Neutrophil (primary cell): ENCODE measurements around the gene TGM5.

Source experiments
- H3K27ac ChIP-seq: fragments of 200-600 bp; sonication (generic); 2 replicates; pipeline ENCODE4 v1.5.1; 2016; ENCODE audit warnings: mild to moderate bottlenecking, moderate library complexity
- H3K27me3 ChIP-seq: fragments of 200-600 bp; sonication (generic); 2 replicates; pipeline ENCODE4 v1.6.0; 2016; ENCODE audit warnings: mild to moderate bottlenecking
- H3K36me3 ChIP-seq: fragments of 200-600 bp; sonication (generic); 2 replicates; pipeline ENCODE4 v1.5.1; 2017
- H3K4me1 ChIP-seq, 2 experiments: fragments of 200-600 bp in 1 of 2; sonication (generic) in 1 of 2; 1 replicate in 1 of 2; 2 replicates in 1 of 2; pipeline versions ENCODE4 v1.5.1 to v1.6.1; 2013 to 2016; ENCODE audit warnings: low read depth in 1 of 2, low read length in 1 of 2, mild to moderate bottlenecking in 1 of 2, moderate library complexity in 1 of 2; ENCODE audit not compliant: control insufficient read depth in 1 of 2, insufficient read depth in 1 of 2
- H3K4me3 ChIP-seq, 2 experiments: fragments of 200-600 bp in 1 of 2; sonication (generic) in 1 of 2; 1 replicate in 1 of 2; 2 replicates in 1 of 2; pipeline ENCODE4 v1.5.1; 2013 to 2016; ENCODE audit warnings: low read depth in 1 of 2, low read length in 1 of 2, mild to moderate bottlenecking in 1 of 2, moderate library complexity in 1 of 2
- H3K9me3 ChIP-seq: fragments of 200-600 bp; sonication (generic); 2 replicates; pipeline ENCODE4 v1.5.1; 2016
- CTCF ChIP-seq: fragments of 200-600 bp; sonication (generic); IDR thresholded peaks from 2 replicates; pipeline ENCODE4 v1.5.1; 2016; ENCODE audit warnings: antibody characterized with exemption

The TGM5 gene

GRCh38 chr15:43237842-43238470 is 28.8 kb downstream of the TGM5 start:
- Histone ChIP-seq H3K27me3 (no peaks in the 10 kb centered on the region), H3K27ac (peak overlapping the region; percentile 73), H3K9me3 (no peaks in the 10 kb centered on the region), H3K36me3 (no peaks in the 10 kb centered on the region), H3K4me3 (no peak overlapping the region), H3K4me1 (peaks cover 20 to 22% of the 10 kb centered on the region in 2 experiments)
- TF ChIP-seq CTCF, result no peak

- H3K4me1 ChIP-seq, result peaks cover 20 to 25% of the 10 kb centered on the region in 2 experiments
- TF ChIP-seq CTCF, result no peak
- no peaks in the 10 kb centered on the region for H3K36me3 ChIP-seq
- H3K4me3 ChIP-seq, result no peak overlapping the region
- no peaks in the 10 kb centered on the region for H3K9me3 ChIP-seq
- no peaks in the 10 kb centered on the region for H3K27me3 ChIP-seq
- no peak overlapping the region for H3K27ac ChIP-seq
Measured at GRCh38 chr15:43235536-43235935, 31.2 kb downstream of the TGM5 start.

GRCh38 chr15:43232289-43232874 is 34.3 kb downstream of the TGM5 start:
- Histone ChIP-seq H3K9me3 (no peaks in the 10 kb centered on the region), H3K27me3 (no peaks in the 10 kb centered on the region), H3K4me3 (no peak overlapping the region), H3K27ac (no peak overlapping the region), H3K36me3 (no peaks in the 10 kb centered on the region), H3K4me1 (peaks cover 0 to 5% of the 10 kb centered on the region in 2 experiments)
- no peak for TF ChIP-seq CTCF

- no peak for TF ChIP-seq CTCF
- H3K9me3 ChIP-seq, result no peaks in the 10 kb centered on the region
- no peak overlapping the region for H3K27ac ChIP-seq
Measured at GRCh38 chr15:43230640-43231115, 36.0 kb downstream of the TGM5 start.

GRCh38 chr15:43229977-43230376 is 36.8 kb downstream of the TGM5 start:
- Histone ChIP-seq H3K27ac (no peak overlapping the region), H3K4me1 (peaks cover 0 to 13% of the 10 kb centered on the region in 2 experiments), H3K27me3 (no peaks in the 10 kb centered on the region), H3K4me3 (no peak overlapping the region), H3K9me3 (no peaks in the 10 kb centered on the region), H3K36me3 (no peaks in the 10 kb centered on the region)
- no peak for TF ChIP-seq CTCF

More at GRCh38 chr15:43230640-43231115, 36.0 kb downstream of the TGM5 start:
- no peaks in the 10 kb centered on the region for H3K36me3 ChIP-seq
- no peak overlapping the region for H3K4me3 ChIP-seq
- H3K4me1 ChIP-seq, result peaks cover 0 to 8% of the 10 kb centered on the region in 2 experiments
- no peaks in the 10 kb centered on the region for H3K27me3 ChIP-seq
